ENCODE data around the gene MICAL3.

Gene MICAL3

GRCh38 chr22:17948101-17948500, 76.3 kb downstream of the MICAL3 start:
- no peak overlapping the region for H3K4me3 ChIP-seq (ENCODE audit: low read depth, low read length)
- TF ChIP-seq CTCF (IDR thresholded peaks at IDR 0.05; ENCODE audit: low read depth, low read length): no peak

- no peak for TF ChIP-seq CTCF (IDR thresholded peaks at IDR 0.05; ENCODE audit: low read depth, low read length)
- no peak overlapping the region for H3K4me3 ChIP-seq (ENCODE audit: low read depth, low read length)
Measured at GRCh38 chr22:17946662-17947367, 77.5 kb downstream of the MICAL3 start.

GRCh38 chr22:17945888-17946648, 78.3 kb downstream of the MICAL3 start:
- TF ChIP-seq CTCF (IDR thresholded peaks at IDR 0.05; ENCODE audit: low read depth, low read length): no peak
- H3K4me3 ChIP-seq (ENCODE audit: low read depth, low read length): no peak overlapping the region

- H3K4me3 ChIP-seq (ENCODE audit: low read depth, low read length): no peak overlapping the region
- no peak for TF ChIP-seq CTCF (IDR thresholded peaks at IDR 0.05; ENCODE audit: low read depth, low read length)
Measured at GRCh38 chr22:17945156-17945887, 79.0 kb downstream of the MICAL3 start.

- TF ChIP-seq CTCF (IDR thresholded peaks at IDR 0.05; ENCODE audit: low read depth, low read length): no peak
Measured at GRCh38 chr22:17944256-17944655, 80.1 kb downstream of the MICAL3 start.

GRCh38 chr22:17943533-17944249, 80.7 kb downstream of the MICAL3 start:
- H3K4me3 ChIP-seq (ENCODE audit: low read depth, low read length): no peak overlapping the region
- TF ChIP-seq CTCF (IDR thresholded peaks at IDR 0.05; ENCODE audit: low read depth, low read length): no peak

More at GRCh38 chr22:17944256-17944655, 80.1 kb downstream of the MICAL3 start:
- no peak overlapping the region for H3K4me3 ChIP-seq (ENCODE audit: low read depth, low read length)

All from WI38 (cell line).